ENCODE measurements around the gene C4orf50. TPM values are rescaled to one million over a fixed set of nuclear protein-coding genes. Genes with fewer than 3 reads are reported as not detected.

Gene C4orf50
- total RNA-seq, 1 donor from 2014 or later: not detected

GRCh38 chr4:6019316-6020263 is 1.4 kb upstream of the C4orf50 start:
- DNase-seq (ENCODE audit: low read depth): peak; percentile 19
- no peak overlapping the region for H3K4me3 ChIP-seq (ENCODE audit: low read depth, low read length)
- TF ChIP-seq, protein P1, sequence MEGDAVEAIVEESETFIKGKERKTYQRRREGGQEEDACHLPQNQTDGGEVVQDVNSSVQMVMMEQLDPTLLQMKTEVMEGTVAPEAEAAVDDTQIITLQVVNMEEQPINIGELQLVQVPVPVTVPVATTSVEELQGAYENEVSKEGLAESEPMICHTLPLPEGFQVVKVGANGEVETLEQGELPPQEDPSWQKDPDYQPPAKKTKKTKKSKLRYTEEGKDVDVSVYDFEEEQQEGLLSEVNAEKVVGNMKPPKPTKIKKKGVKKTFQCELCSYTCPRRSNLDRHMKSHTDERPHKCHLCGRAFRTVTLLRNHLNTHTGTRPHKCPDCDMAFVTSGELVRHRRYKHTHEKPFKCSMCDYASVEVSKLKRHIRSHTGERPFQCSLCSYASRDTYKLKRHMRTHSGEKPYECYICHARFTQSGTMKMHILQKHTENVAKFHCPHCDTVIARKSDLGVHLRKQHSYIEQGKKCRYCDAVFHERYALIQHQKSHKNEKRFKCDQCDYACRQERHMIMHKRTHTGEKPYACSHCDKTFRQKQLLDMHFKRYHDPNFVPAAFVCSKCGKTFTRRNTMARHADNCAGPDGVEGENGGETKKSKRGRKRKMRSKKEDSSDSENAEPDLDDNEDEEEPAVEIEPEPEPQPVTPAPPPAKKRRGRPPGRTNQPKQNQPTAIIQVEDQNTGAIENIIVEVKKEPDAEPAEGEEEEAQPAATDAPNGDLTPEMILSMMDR (conservative IDR thresholded peaks at IDR 0.05; ENCODE audit: low read depth, low read length): peak; percentile 86

GRCh38 chr4:6017800-6018199 is 431 bp downstream of the C4orf50 start:
- TF ChIP-seq, protein P1 (conservative IDR thresholded peaks at IDR 0.05; ENCODE audit: low read depth, low read length): no peak
- no peak for DNase-seq (ENCODE audit: low read depth)

GRCh38 chr4:6017030-6017429 is 1.2 kb downstream of the C4orf50 start:
- no peak overlapping the region for H3K4me3 ChIP-seq (ENCODE audit: low read depth, low read length)
- TF ChIP-seq, protein P1 (conservative IDR thresholded peaks at IDR 0.05; ENCODE audit: low read depth, low read length): no peak

More at GRCh38 chr4:6017800-6018199, 431 bp downstream of the C4orf50 start:
- H3K4me3 ChIP-seq (ENCODE audit: low read depth, low read length): no peak overlapping the region

DNA sequence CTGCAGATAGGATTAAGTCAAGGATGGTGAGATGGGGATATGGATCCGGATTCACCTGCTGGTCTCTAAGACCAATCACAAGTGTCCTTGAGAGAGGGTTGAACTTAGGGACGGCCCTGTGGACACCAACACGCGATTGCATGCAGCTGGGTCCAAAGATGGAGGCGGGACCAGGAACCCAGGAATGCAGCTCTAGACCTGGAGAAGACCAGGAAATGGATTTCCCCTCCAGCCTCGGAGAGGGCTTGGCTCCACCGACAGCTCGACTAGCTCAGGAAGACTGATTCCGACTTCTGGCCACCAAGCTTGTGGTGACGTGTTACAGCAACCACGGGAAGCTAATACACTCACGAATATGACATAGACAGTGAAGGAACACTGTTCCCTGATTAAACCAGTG is 4.7 kb downstream of the C4orf50 start:
- TF ChIP-seq, protein P1 (conservative IDR thresholded peaks at IDR 0.05; ENCODE audit: low read depth, low read length): no peak
- H3K4me3 ChIP-seq (ENCODE audit: low read depth, low read length): no peak overlapping the region
- no peak for DNase-seq (ENCODE audit: low read depth)

More at GRCh38 chr4:6017030-6017429, 1.2 kb downstream of the C4orf50 start:
- no peak for DNase-seq (ENCODE audit: low read depth)

DNA sequence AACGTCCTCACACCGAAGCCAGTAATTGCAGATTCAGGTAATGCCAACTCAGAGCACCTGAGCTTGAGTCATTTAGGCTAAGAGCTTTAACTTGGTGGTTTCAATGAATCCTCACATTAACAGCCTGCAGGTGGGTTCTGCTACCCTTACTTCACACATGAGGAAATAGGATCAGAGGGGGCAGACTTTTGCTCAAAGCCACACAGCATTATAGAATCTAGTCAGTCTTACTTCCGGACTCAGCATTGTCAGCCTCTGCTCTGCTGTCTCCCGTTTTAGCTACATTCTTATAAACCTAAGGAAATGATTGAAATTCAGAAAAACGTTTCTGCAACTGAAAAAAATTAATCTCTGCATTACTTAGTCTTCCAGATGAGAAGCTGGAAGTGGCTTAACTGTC is 6.0 kb downstream of the C4orf50 start:
- no peak for DNase-seq (ENCODE audit: low read depth)
- TF ChIP-seq, protein P1 (conservative IDR thresholded peaks at IDR 0.05; ENCODE audit: low read depth, low read length): no peak
- H3K4me3 ChIP-seq (ENCODE audit: low read depth, low read length): no peak overlapping the region

DNA sequence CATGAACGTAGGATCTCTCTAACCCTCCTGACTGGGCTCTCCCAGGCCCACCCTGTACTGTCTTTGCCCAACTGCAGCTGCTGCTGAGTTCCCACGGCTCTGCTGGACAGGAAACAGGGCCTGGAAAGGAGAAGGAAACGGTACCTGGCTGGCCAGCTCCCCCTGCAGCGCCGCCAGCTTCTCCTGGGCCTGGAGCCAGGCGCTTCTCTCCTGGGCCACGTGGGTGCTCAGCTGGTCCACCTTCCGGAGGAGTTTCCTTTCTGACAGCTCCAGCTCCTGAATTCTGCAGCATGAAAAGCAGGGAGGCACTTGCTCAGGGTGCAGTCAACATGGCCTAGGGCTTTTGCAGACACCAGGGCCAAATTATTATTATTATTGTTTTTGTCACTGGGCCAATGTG is 6.5 kb downstream of the C4orf50 start:
- DNase-seq (ENCODE audit: low read depth): no peak
- H3K4me3 ChIP-seq (ENCODE audit: low read depth, low read length): no peak overlapping the region
- TF ChIP-seq, protein P1 (conservative IDR thresholded peaks at IDR 0.05; ENCODE audit: low read depth, low read length): no peak
